ENCODE results near the gene UBA7.

Gene UBA7

GRCh38 chr3:49813497-49814174, at the start of gene UBA7:
TSS of gene UBA7 (minus strand) at chr3:49813953. CDS start at chr3:49813787, 166 bp downstream.
- no peak for TF ChIP-seq CTCF (IDR thresholded peaks at IDR 0.05; ENCODE audit: insufficient read depth, low read length, poor library complexity, severe bottlenecking)
- no peak for TF ChIP-seq EZH2phosphoT487 (conservative IDR thresholded peaks at IDR 0.05; ENCODE audit: low read length)
- peak within 1 kb of the TSS; percentile 22 for H2AFZ ChIP-seq (ENCODE audit: low read depth, low read length, severe bottlenecking)
- H3K9ac ChIP-seq (ENCODE audit: low read length): no peak within 1 kb of the TSS; the same call in 1 of the 2 replicates

GRCh38 chr3:49859576-49860305, 46.0 kb upstream of the UBA7 start:
- Histone ChIP-seq H3K9ac (ENCODE audit: low read length) (no peak overlapping the region), H3K9me3 (ENCODE audit: insufficient read depth, low read length) (no peaks in the 10 kb centered on the region)

More at GRCh38 chr3:49813497-49814174, at the start of gene UBA7:
- Histone ChIP-seq H3K79me2 (ENCODE audit: insufficient read depth, low read length) (no peaks in the 10 kb centered on the region), H4K20me1 (ENCODE audit: low read depth, low read length) (no peaks in the 10 kb centered on the region), H3K4me3 (ENCODE audit: insufficient read depth, low read length, poor library complexity, severe bottlenecking) (no peak within 1 kb of the TSS), H3K9me3 (ENCODE audit: insufficient read depth, low read length) (no peaks in the 10 kb centered on the region), H3K9me2 (replicated peaks; ENCODE audit: insufficient read depth, low read length) (no peaks in the 10 kb centered on the region), H3K27ac (ENCODE audit: low read depth, low read length) (no peak within 1 kb of the TSS), H3K4me2 (ENCODE audit: low read depth, low read length, poor library complexity, severe bottlenecking) (peak within 1 kb of the TSS; percentile 29), H3F3A (ENCODE audit: insufficient read depth) (no peaks in the 10 kb centered on the region), H3K27me3 (ENCODE audit: low read length) (no peaks in the 10 kb centered on the region), H3K36me3 (ENCODE audit: low read length) (no peaks in the 10 kb centered on the region)

GRCh38 chr3:49856181-49857005, 42.6 kb upstream of the UBA7 start, which contains the start of gene TRAIP:
TSS of gene TRAIP (minus strand) at chr3:49856564. CDS start at chr3:49856453, 111 bp downstream.
- Histone ChIP-seq H3K36me3 (ENCODE audit: low read length) (no peaks in the 10 kb centered on the region), H3K9ac (ENCODE audit: low read length) (peak within 1 kb of the TSS; percentile 74), H3K4me3 (ENCODE audit: insufficient read depth, low read length, poor library complexity, severe bottlenecking) (peak within 1 kb of the TSS; percentile 82), H3K79me2 (ENCODE audit: insufficient read depth, low read length) (peaks cover 29% of the 10 kb centered on the region), H3K9me2 (replicated peaks; ENCODE audit: insufficient read depth, low read length) (no peaks in the 10 kb centered on the region), H3K27me3 (ENCODE audit: low read length) (no peaks in the 10 kb centered on the region), H4K20me1 (ENCODE audit: low read depth, low read length) (no peaks in the 10 kb centered on the region), H3K9me3 (ENCODE audit: insufficient read depth, low read length) (no peaks in the 10 kb centered on the region), H3K4me2 (ENCODE audit: low read depth, low read length, poor library complexity, severe bottlenecking) (peak within 1 kb of the TSS; percentile 85), H3F3A (ENCODE audit: insufficient read depth) (no peaks in the 10 kb centered on the region), H2AFZ (ENCODE audit: low read depth, low read length, severe bottlenecking) (peak within 1 kb of the TSS; percentile 77), H3K27ac (ENCODE audit: low read depth, low read length) (no peak within 1 kb of the TSS)
- TF ChIP-seq CTCF (IDR thresholded peaks at IDR 0.05; ENCODE audit: insufficient read depth, low read length, poor library complexity, severe bottlenecking) (no peak), EZH2phosphoT487 (conservative IDR thresholded peaks at IDR 0.05; ENCODE audit: low read length) (no peak)

More at GRCh38 chr3:49859576-49860305, 46.0 kb upstream of the UBA7 start:
- H4K20me1 ChIP-seq (ENCODE audit: low read depth, low read length): no peaks in the 10 kb centered on the region
- H3K4me3 ChIP-seq (ENCODE audit: insufficient read depth, low read length, poor library complexity, severe bottlenecking): no peak overlapping the region
- no peak overlapping the region for H2AFZ ChIP-seq (ENCODE audit: low read depth, low read length, severe bottlenecking)
- no peaks in the 10 kb centered on the region for H3K9me2 ChIP-seq (replicated peaks; ENCODE audit: insufficient read depth, low read length)
- no peak overlapping the region for H3K4me2 ChIP-seq (ENCODE audit: low read depth, low read length, poor library complexity, severe bottlenecking)
- TF ChIP-seq EZH2phosphoT487 (conservative IDR thresholded peaks at IDR 0.05; ENCODE audit: low read length) (no peak), CTCF (IDR thresholded peaks at IDR 0.05; ENCODE audit: insufficient read depth, low read length, poor library complexity, severe bottlenecking) (no peak)
- no peaks in the 10 kb centered on the region for H3K36me3 ChIP-seq (ENCODE audit: low read length)
- H3K27ac ChIP-seq (ENCODE audit: low read depth, low read length): no peak overlapping the region
- no peaks in the 10 kb centered on the region for H3K27me3 ChIP-seq (ENCODE audit: low read length)
- no peaks in the 10 kb centered on the region for H3F3A ChIP-seq (ENCODE audit: insufficient read depth)
- peaks cover 15% of the 10 kb centered on the region for H3K79me2 ChIP-seq (ENCODE audit: insufficient read depth, low read length)

Data from SU-DHL-6 (cell line).